Ammon's horn (tissue), 1 donor: ENCODE results near the gene INHBE.
"Not testable (repeated sequence)": the region's sequence is repeated elsewhere in the genome, so short reads cannot be mapped to it uniquely, and the experiment has no call there.

Source experiments
- DNase-seq: peaks from one replicate; pipeline ENCODE4 v3.0.0-alpha.2; 2016; ENCODE audit warnings: low spot score

The INHBE gene

DNA sequence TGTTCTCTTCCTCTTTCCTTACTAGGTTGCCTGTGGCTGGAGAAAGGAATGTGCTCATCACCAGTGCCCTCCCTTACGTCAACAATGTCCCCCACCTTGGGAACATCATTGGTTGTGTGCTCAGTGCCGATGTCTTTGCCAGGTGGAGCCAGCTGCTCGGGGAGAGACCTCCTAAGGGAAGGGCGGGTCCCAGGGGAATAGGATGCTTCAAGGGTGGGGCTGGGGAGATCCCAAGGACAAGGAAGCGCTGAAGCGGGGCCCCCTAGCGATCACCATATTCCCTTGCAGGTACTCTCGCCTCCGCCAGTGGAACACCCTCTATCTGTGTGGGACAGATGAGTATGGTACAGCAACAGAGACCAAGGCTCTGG lies 43.0 kb downstream of the INHBE start:
- no peak for DNase-seq

DNA sequence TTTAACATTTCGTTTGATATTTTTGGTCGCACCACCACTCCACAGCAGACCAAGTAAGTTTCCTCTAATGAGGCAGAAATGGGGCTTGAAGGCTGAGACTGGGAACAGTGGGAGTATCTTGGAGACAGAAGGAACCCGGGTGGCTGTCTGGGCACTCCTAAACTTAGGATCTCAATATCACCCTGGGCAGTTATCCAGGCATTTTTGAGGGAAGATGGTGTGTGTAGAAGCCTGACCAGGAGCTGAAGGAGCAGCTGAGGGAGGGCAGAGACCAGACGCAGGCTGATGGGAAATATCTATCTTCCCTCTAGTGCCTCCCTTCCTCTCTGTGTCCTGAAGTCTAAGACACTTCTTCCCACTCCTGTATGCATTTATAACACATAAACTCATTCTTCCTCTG lies 43.5 kb downstream of the INHBE start:
- no peak for DNase-seq

DNA sequence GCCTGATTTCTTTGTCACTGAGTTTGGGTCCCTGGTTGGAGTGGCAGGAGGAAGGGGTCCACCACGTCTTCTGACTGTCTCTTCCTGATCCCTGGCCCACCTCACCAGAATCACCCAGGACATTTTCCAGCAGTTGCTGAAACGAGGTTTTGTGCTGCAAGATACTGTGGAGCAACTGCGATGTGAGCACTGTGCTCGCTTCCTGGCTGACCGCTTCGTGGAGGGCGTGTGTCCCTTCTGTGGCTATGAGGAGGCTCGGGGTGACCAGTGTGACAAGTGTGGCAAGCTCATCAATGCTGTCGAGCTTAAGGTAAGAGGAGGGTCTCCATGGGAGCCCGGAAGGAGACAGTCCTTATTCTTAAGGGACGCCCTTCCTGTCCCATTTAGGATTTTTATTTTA lies 45.1 kb downstream of the INHBE start:
- DNase-seq, result no peak

DNA sequence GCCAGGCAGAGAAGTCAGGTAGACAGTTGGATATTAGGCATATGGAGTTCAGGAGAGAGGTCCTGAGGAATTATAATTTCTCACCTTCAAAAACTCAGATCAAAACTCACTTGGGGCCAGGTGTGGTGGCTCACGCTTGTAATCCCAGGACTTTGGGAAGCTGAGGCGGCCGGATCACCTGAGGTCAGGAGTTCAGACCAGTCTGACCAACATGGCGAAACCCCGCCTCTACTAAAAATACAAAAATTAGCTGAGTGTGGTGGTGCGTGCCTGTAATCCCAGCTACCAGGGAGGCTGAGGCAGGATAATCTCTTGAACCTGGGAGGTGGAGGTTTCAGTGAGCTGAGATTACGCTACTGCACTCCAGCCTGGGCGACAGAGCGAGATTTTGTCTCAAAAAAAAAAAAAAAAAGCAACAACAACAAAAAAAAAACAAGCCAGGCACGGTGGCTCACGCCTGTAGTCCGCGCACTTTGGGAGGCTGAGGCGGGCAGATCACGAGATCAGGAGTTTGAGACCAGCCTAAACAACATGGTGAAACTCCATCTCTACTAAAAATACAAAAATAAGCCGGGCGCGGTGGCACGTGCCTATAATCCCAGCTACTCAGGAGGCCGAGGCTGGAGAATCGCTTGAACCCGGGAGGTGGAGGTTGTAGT lies 47.3 kb downstream of the INHBE start:
- DNase-seq, result not testable (repeated sequence)

DNA sequence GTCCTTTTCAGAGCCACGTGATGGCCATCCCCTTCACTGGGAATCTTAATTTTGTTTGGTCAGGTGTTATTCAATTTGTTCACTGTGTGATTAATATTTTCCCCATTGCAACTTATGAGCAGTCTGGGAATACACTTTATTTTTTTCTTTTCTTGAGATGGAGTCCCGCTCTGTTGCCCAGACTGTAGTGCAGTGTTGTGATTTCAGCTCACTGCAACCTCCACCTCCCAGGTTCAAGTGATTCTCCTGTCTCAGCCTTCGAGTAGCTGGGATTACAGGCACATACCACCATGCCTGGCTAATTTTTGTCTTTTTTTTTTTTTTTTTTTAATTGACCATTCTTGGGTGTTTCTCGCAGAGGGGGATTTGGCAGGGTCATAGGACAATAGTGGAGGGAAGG lies 51.4 kb downstream of the INHBE start:
- DNase-seq, result not testable (repeated sequence)
